Measurements from ENCODE around the gene HAGHL.
"Not testable (repeated sequence)": the region's sequence is repeated elsewhere in the genome, so short reads cannot be mapped to it uniquely, and the experiment has no call there.

Gene HAGHL

DNA sequence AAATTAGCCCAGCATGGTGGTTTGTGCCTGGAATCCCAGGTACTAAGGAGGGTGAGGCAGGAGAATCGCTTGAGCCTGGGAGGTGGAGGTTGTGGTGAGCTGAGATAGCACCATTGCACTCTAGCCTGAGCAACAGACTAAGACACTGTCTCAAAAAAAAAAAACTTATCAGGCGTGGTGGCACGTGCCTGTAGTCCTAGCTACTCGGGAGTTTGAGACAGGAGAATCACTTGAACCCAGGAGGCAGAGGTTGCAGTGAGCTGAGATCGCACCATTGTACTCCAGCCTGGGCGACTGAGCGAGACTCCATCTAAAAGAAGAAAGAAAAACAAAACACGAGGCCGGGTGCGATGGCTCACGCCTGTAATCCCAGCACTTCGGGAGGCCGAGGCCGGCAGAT is 16.0 kb downstream of the HAGHL start:
- not testable (repeated sequence) for H3K9me3 ChIP-seq (ENCODE audit: insufficient read depth, low read depth, low read length); H3K27ac ChIP-seq (ENCODE audit: low read depth, low read length); H3K36me3 ChIP-seq (ENCODE audit: insufficient read depth, low read length); H3K4me3 ChIP-seq (ENCODE audit: low read length); H3K27me3 ChIP-seq (ENCODE audit: insufficient read depth, low read length); H3K9ac ChIP-seq (ENCODE audit: low read depth, low read length); H3K4me1 ChIP-seq (ENCODE audit: insufficient read depth, low read length)
- WGBS = 94% methylated on average over 14 of the region's 14 CpGs

GRCh38 chr16:743794-744500 is 17.0 kb downstream of the HAGHL start:
- H3K4me1 ChIP-seq (ENCODE audit: insufficient read depth, low read length) = no peaks in the 10 kb centered on the region
- no peaks in the 10 kb centered on the region for H3K27me3 ChIP-seq (ENCODE audit: insufficient read depth, low read length)
- WGBS = 91% methylated on average over 21 of the region's 21 CpGs
- H3K27ac ChIP-seq (ENCODE audit: low read depth, low read length) = no peak overlapping the region
- no peak overlapping the region for H3K9ac ChIP-seq (ENCODE audit: low read depth, low read length)
- no peaks in the 10 kb centered on the region for H3K36me3 ChIP-seq (ENCODE audit: insufficient read depth, low read length)
- H3K9me3 ChIP-seq (ENCODE audit: insufficient read depth, low read depth, low read length) = no peaks in the 10 kb centered on the region
- no peak overlapping the region for H3K4me3 ChIP-seq (ENCODE audit: low read length)

DNA sequence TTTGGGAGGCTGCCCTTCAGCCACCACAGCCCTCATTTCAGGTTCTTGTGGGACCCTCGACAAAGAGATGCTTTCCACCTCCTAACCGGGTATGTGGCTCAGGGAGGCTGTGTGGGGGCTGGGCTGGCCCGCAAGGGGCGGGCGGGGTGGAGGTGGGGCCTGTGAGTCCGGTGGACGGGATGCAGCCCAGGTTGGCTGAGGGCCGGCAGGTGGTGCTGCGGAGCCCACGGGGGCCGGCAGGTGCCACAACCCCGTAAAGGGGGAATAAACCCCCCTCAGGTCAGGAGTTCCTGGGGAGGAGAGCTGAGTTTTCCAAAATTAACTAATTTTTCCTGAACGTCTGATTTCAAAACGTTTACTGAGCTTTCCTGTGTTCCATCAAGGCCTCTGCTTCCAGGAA is 18.8 kb downstream of the HAGHL start:
- Histone ChIP-seq H3K36me3 (ENCODE audit: insufficient read depth, low read length) (no peaks in the 10 kb centered on the region), H3K4me1 (ENCODE audit: insufficient read depth, low read length) (no peaks in the 10 kb centered on the region), H3K4me3 (ENCODE audit: low read length) (no peak overlapping the region), H3K9ac (ENCODE audit: low read depth, low read length) (no peak overlapping the region), H3K27ac (ENCODE audit: low read depth, low read length) (no peak overlapping the region), H3K27me3 (ENCODE audit: insufficient read depth, low read length) (no peaks in the 10 kb centered on the region), H3K9me3 (ENCODE audit: insufficient read depth, low read depth, low read length) (no peaks in the 10 kb centered on the region)
- WGBS = 4% methylated on average over 14 of the region's 14 CpGs

DNA sequence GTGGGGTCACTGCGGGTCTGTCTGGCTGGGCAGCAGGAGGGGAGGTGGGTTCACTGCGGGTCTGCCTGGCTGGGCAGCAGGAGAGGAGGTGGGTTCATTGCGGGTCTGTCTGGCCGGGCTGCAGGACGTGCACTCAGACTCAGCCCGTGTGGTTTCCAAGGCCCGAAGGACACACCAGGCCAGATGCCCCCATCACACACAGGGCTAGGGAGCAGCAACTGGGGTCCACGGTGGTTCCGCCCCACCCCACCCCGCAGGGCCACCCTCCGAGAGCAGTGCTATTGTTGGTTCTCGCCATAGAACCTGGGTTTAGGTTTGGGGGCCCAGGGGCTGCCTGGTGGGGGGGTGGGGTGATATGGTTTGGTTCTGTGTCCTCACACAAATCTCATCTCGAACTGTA is 19.7 kb downstream of the HAGHL start:
- Histone ChIP-seq H3K4me3 (ENCODE audit: low read length) (no peak overlapping the region), H3K36me3 (ENCODE audit: insufficient read depth, low read length) (no peaks in the 10 kb centered on the region), H3K27me3 (ENCODE audit: insufficient read depth, low read length) (no peaks in the 10 kb centered on the region), H3K27ac (ENCODE audit: low read depth, low read length) (no peak overlapping the region), H3K4me1 (ENCODE audit: insufficient read depth, low read length) (peaks cover 2% of the 10 kb centered on the region; the same call in 1 of the 2 replicates), H3K9me3 (ENCODE audit: insufficient read depth, low read depth, low read length) (no peaks in the 10 kb centered on the region), H3K9ac (ENCODE audit: low read depth, low read length) (no peak overlapping the region)
- WGBS = 84% methylated on average over 13 of the region's 13 CpGs

- peaks cover 8% of the 10 kb centered on the region for H3K4me1 ChIP-seq (ENCODE audit: insufficient read depth, low read length)
- no peak overlapping the region for H3K9ac ChIP-seq (ENCODE audit: low read depth, low read length)
- no peaks in the 10 kb centered on the region for H3K27me3 ChIP-seq (ENCODE audit: insufficient read depth, low read length)
- whole genome bisulfite sequencing = 92% methylated on average over 39 of the region's 39 CpGs
- no peaks in the 10 kb centered on the region for H3K9me3 ChIP-seq (ENCODE audit: insufficient read depth, low read depth, low read length)
- H3K27ac ChIP-seq (ENCODE audit: low read depth, low read length) = no peak overlapping the region
- H3K4me3 ChIP-seq (ENCODE audit: low read length) = no peak overlapping the region
- no peaks in the 10 kb centered on the region for H3K36me3 ChIP-seq (ENCODE audit: insufficient read depth, low read length)
Measured at GRCh38 chr16:747978-748746, 21.3 kb downstream of the HAGHL start.

- Histone ChIP-seq H3K4me3 (ENCODE audit: low read length) (no peak overlapping the region), H3K4me1 (ENCODE audit: insufficient read depth, low read length) (peaks cover 8% of the 10 kb centered on the region), H3K27me3 (ENCODE audit: insufficient read depth, low read length) (no peaks in the 10 kb centered on the region), H3K9me3 (ENCODE audit: insufficient read depth, low read depth, low read length) (no peaks in the 10 kb centered on the region), H3K9ac (ENCODE audit: low read depth, low read length) (no peak overlapping the region), H3K36me3 (ENCODE audit: insufficient read depth, low read length) (no peaks in the 10 kb centered on the region), H3K27ac (ENCODE audit: low read depth, low read length) (no peak overlapping the region)
- 96% methylated on average over 6 of the region's 6 CpGs for WGBS
Measured at GRCh38 chr16:749010-749409, 22.1 kb downstream of the HAGHL start.

DNA sequence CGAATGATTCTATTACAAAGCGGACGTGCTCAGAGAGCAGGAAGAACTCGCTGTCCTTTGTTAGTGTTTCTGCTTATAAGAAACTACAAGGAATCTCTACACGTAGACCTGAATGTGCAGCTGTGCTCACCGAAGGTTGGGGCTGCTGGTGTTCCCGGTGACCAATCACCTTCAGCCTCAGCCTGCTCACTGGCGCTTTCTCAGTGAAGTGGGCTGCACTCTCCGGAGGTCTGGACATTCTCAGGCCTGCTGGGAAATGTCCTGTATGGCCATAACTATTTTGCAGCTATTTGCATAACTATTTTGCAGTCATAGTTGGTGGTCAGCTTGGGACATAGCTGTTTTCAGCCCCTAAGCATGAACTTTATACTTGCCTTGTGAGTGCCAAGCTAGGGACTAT is 23.6 kb downstream of the HAGHL start:
- WGBS = 80% methylated on average over 9 of the region's 9 CpGs
- no peaks in the 10 kb centered on the region for H3K36me3 ChIP-seq (ENCODE audit: insufficient read depth, low read length)
- H3K27me3 ChIP-seq (ENCODE audit: insufficient read depth, low read length) = no peaks in the 10 kb centered on the region
- peaks cover 8% of the 10 kb centered on the region for H3K4me1 ChIP-seq (ENCODE audit: insufficient read depth, low read length)
- no peak overlapping the region for H3K27ac ChIP-seq (ENCODE audit: low read depth, low read length)
- H3K9me3 ChIP-seq (ENCODE audit: insufficient read depth, low read depth, low read length) = no peaks in the 10 kb centered on the region
- H3K9ac ChIP-seq (ENCODE audit: low read depth, low read length) = no peak overlapping the region
- no peak overlapping the region for H3K4me3 ChIP-seq (ENCODE audit: low read length)

DNA sequence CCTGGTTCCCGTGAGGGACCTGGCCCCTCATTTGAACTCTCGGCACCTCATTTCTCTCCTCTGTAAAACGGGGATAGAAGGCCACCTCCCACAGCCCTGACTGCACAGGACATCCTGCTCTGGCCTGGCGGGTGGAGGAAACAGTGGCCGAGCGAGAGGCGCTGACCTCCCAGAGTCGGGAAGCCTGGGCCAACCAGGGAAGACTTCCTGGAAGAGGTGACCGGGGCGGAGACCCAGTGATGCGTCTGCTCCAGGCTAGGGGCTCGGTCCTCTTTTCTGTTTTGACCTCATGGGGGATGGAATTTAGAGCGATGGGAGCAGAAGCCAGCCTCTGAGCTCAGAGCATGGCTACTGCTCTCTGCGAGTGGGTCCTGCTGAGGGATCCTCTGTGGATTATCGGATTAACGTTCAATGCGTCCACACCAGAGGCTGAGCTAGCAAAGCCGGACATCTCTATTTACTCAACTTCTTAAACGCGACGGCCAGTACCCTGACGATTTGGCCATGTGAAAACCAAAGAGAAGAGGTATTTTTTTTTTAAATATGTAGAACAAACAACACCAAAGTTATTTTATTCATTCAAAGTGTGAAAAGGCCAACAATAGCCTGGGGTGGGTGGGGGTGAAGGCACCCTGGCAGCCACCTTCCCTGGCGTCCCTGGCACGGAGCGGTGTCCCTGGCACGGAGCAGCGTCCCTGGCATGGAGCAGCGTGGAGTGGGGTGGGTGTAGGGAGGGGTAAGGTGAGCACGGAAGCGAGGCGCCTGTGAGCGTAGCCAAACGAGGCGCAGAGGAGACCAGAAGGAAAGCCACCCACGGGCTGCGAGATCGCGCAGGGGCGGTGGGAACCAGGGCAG is 24.5 kb downstream of the HAGHL start:
- Histone ChIP-seq H3K36me3 (ENCODE audit: insufficient read depth, low read length) (no peaks in the 10 kb centered on the region), H3K9ac (ENCODE audit: low read depth, low read length) (no peak overlapping the region), H3K27ac (ENCODE audit: low read depth, low read length) (no peak overlapping the region), H3K9me3 (ENCODE audit: insufficient read depth, low read depth, low read length) (no peaks in the 10 kb centered on the region), H3K4me3 (ENCODE audit: low read length) (no peak overlapping the region), H3K4me1 (ENCODE audit: insufficient read depth, low read length) (peaks cover 8% of the 10 kb centered on the region), H3K27me3 (ENCODE audit: insufficient read depth, low read length) (no peaks in the 10 kb centered on the region)
- WGBS = 66% methylated on average over 39 of the region's 39 CpGs

GRCh38 chr16:752007-752312 is 25.1 kb downstream of the HAGHL start:
- no peak overlapping the region for H3K4me3 ChIP-seq (ENCODE audit: low read length)
- 23% methylated on average over 10 of the region's 10 CpGs for WGBS

GRCh38 chr16:754121-754607 is 27.3 kb downstream of the HAGHL start:
- not testable (repeated sequence) for H3K9me3 ChIP-seq (ENCODE audit: insufficient read depth, low read depth, low read length); H3K27ac ChIP-seq (ENCODE audit: low read depth, low read length); H3K9ac ChIP-seq (ENCODE audit: low read depth, low read length); H3K27me3 ChIP-seq (ENCODE audit: insufficient read depth, low read length); H3K4me3 ChIP-seq (ENCODE audit: low read length); H3K36me3 ChIP-seq (ENCODE audit: insufficient read depth, low read length); H3K4me1 ChIP-seq (ENCODE audit: insufficient read depth, low read length)
- 95% methylated on average over 11 of the region's 11 CpGs for WGBS

More at GRCh38 chr16:752007-752312, 25.1 kb downstream of the HAGHL start:
- H3K36me3 ChIP-seq (ENCODE audit: insufficient read depth, low read length) = no peaks in the 10 kb centered on the region
- H3K27ac ChIP-seq (ENCODE audit: low read depth, low read length) = no peak overlapping the region
- H3K27me3 ChIP-seq (ENCODE audit: insufficient read depth, low read length) = no peaks in the 10 kb centered on the region
- H3K4me1 ChIP-seq (ENCODE audit: insufficient read depth, low read length) = peaks cover 8% of the 10 kb centered on the region
- H3K9ac ChIP-seq (ENCODE audit: low read depth, low read length) = no peak overlapping the region
- H3K9me3 ChIP-seq (ENCODE audit: insufficient read depth, low read depth, low read length) = no peaks in the 10 kb centered on the region

DNA sequence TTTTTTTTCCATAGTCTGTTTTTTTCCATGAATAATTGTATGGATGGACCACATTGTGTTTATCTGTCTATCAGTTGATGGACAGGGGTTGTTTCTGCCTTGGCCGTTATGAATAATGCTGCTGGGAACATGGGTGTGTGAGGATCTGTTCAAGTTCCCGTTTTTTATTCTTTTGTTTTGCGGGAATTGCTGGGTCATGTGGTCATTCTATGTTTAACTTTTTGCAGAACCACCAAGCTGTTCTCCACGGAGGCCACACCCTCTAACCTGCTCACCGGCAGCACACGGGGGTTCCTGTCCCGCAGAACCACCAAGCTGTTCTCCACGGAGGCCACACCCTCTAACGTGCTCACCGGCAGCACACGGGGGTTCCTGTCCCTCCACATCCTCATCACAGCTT is 27.8 kb downstream of the HAGHL start:
- peaks cover 8% of the 10 kb centered on the region for H3K4me1 ChIP-seq (ENCODE audit: insufficient read depth, low read length)

More for the DNA sequence above, 27.8 kb downstream of the HAGHL start:
- H3K27me3 ChIP-seq (ENCODE audit: insufficient read depth, low read length) = no peaks in the 10 kb centered on the region
- no peak overlapping the region for H3K4me3 ChIP-seq (ENCODE audit: low read length)
- H3K9ac ChIP-seq (ENCODE audit: low read depth, low read length) = no peak overlapping the region
- H3K27ac ChIP-seq (ENCODE audit: low read depth, low read length) = no peak overlapping the region
- WGBS = 80% methylated on average over 11 of the region's 11 CpGs
- no peaks in the 10 kb centered on the region for H3K9me3 ChIP-seq (ENCODE audit: insufficient read depth, low read depth, low read length)
- H3K36me3 ChIP-seq (ENCODE audit: insufficient read depth, low read length) = no peaks in the 10 kb centered on the region
